NCI-H146 treated with DMSO at 0.1 percent for 48 hours (cell line): ENCODE measurements around the gene BFSP2.
A peak's percentile ranks its signal among the peaks of the same experiment; 100 is the strongest.

ENCODE experiments used
- DNase-seq: peaks from one replicate; lab custom pipeline; 2025; ENCODE audit not compliant: unreplicated experiment; lab: John Stamatoyannopoulos, UW

The BFSP2 gene

GRCh38 chr3:133383175-133383574, 16.7 kb upstream of the BFSP2 start:
- DNase-seq: no peak

- no peak for DNase-seq
These were observed 16.1 kb upstream of the BFSP2 start for GRCh38 chr3:133383741-133384140.

- DNase-seq: peak; percentile 68
These were observed 15.4 kb upstream of the BFSP2 start for GRCh38 chr3:133384331-133385027.

GRCh38 chr3:133386876-133387275, 13.0 kb upstream of the BFSP2 start:
- DNase-seq: no peak

- DNase-seq: no peak
These were observed 12.5 kb upstream of the BFSP2 start for GRCh38 chr3:133387341-133387740.

GRCh38 chr3:133388696-133389395, 11.0 kb upstream of the BFSP2 start:
- no peak for DNase-seq

- no peak for DNase-seq
These were observed 9.1 kb upstream of the BFSP2 start for GRCh38 chr3:133390715-133391114.

GRCh38 chr3:133393204-133393603, 6.7 kb upstream of the BFSP2 start:
- no peak for DNase-seq

GRCh38 chr3:133393691-133394474, 6.0 kb upstream of the BFSP2 start:
- no peak for DNase-seq

GRCh38 chr3:133394561-133395311, 5.1 kb upstream of the BFSP2 start:
- DNase-seq: no peak

GRCh38 chr3:133396906-133397305, 3.0 kb upstream of the BFSP2 start:
- DNase-seq: no peak

- no peak for DNase-seq
These were observed 1.7 kb downstream of the BFSP2 start for GRCh38 chr3:133401374-133402135.

- peak; percentile 85 for DNase-seq
These were observed 5.1 kb downstream of the BFSP2 start for GRCh38 chr3:133404920-133405319.

GRCh38 chr3:133408366-133408765, 8.5 kb downstream of the BFSP2 start:
- DNase-seq: no peak

- DNase-seq: no peak
These were observed 9.1 kb downstream of the BFSP2 start for GRCh38 chr3:133408961-133409360.

- DNase-seq: no peak
These were observed 10.5 kb downstream of the BFSP2 start for GRCh38 chr3:133410191-133410892.

- no peak for DNase-seq
These were observed 12.6 kb downstream of the BFSP2 start for GRCh38 chr3:133412183-133413132.

- DNase-seq: peak; percentile 33
These were observed 13.5 kb downstream of the BFSP2 start for GRCh38 chr3:133413161-133414020.
